ENCODE results near the gene BUB3.

BUB3 gene

GRCh38 chr10:123141791-123142700, 12.2 kb upstream of the BUB3 start:
- no peak for DNase-seq (ENCODE audit: low read depth in 2 of 2)

DNA sequence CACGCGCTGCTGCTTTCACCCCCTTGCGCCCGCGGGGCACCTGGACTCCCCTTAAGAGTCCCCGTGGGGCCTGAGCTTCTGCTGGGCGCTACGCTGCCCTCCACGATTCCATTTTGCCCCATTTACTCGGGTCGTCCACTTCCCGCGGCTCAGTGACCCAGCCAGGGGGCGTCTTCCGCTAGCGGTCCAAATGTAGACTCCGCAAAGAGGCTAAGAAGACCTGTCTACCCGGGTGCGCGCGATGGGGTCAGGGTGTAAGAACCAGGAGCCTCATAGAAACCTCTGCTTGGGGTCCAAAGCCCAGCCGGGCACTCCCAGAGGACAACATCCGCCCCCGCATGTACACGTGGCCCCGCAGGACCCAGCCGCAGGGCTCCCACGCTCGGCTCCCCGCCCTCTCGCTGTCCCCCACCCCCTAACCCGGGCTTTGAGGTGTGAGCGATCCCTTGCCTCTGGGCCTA, 11.5 kb upstream of the BUB3 start:
- DNase-seq (ENCODE audit: low read depth in 2 of 2): no peak

- DNase-seq (ENCODE audit: low read depth in 2 of 2): no peak
These were observed 10.9 kb upstream of the BUB3 start for GRCh38 chr10:123143162-123143824.

GRCh38 chr10:123143825-123144168, 10.4 kb upstream of the BUB3 start:
- no peak for DNase-seq (ENCODE audit: low read depth in 2 of 2)

DNA sequence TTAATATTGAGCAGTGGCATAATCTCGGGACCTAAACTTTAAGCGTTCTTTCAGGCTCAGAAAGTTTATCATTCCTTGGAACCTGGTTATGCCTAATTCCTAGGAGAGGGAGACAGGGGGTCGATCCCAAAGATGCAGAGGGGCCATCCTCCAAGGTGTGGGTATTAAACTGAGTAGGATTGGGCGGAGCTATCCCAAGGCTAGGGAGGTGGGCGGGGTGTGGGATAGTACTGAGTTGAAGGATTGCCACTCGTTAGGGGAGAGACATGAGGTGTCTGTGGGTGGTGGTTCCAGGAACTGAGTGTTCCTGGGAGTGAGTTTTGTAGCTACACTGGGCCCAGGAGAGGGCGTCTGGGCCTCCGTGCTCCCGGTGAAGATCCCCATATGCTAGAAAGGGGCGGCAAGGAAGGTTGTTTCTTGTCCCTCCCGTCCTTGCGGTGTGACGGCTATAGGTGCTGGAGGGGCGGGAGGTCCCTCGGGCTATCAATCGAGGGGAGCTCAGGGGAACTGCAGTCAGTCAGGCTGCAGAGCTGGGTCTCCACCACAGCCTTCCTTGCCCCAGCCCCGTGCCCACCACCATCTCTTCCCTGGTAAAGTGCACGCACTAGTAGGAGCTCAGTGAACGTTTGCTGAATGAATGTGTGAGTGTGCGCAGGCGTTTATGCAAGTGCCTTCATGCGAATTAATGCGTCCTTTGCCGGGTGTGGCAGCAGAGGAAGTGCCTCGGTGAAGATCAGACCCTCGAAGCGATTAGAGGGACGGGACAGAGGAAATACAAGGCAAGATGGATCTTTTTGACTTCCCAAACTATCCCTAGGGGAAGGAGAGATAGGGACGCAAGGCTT, 9.3 kb upstream of the BUB3 start:
- no peak for DNase-seq (ENCODE audit: low read depth in 2 of 2)

DNA sequence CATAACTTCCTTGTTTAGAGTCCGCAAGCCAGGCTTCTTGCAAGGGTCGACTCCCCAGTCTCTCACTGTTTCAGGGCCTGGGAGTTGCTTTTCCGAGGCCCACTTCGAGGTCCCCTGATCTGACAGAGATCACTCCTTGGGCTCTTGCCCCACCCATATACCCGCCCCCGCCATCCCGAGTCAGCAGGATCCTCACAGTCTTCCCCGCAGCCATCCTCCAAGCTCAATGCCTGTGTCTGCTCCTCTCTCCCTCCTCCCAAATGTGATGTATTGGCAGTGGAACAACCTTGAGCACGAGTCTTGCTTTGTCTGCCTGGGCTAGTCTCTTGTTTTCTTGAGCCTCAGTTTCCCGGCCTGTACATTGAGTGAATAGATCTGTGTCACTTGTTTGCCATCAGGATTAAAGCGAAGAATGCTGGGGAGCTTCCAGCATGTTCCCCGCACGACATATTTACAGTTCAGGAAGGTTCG, 8.6 kb upstream of the BUB3 start:
- no peak for DNase-seq (ENCODE audit: low read depth in 2 of 2)

GRCh38 chr10:123146013-123146893, 7.9 kb upstream of the BUB3 start:
- DNase-seq (ENCODE audit: low read depth in 2 of 2): no peak

GRCh38 chr10:123146894-123147634, 7.1 kb upstream of the BUB3 start:
- DNase-seq (ENCODE audit: low read depth in 2 of 2): no peak

DNA sequence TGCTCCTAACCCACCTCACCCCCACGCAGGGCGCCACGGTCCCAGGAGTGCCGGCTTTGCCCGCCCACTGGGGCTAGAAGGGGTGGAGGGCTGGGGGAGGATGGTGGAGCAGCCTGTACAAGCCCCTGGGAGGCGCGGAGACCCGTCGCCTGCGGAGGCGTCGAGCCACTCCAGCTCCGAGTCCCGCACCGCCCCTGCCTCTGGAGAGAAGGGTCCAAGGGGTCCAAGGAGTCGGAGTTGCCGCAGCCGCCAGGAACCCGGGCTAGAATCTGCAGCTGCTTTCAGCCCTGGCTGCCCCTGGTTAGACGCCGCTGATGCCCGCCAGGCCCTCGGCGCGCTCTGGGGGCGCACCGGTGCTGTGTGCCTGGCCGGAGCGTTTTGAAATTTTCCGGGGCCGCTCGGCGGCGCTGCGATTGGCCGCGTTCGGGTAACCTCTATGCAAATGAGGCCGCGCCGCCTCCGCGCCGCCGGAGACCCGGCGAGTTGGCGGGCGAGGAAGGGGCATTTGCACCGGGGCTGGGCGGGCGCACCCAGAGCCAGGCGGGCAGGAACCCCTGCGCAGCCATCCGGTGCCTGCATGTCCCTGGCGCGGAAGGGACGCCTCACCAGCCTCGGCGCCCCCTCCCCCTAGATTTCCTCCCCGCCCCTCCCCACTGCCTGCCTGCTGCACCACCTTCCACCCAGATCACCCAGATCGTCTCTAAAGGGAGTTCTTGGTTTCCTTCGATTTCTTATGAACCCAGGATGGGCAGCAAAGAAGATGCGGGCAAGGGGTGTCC, 6.4 kb upstream of the BUB3 start, which contains the start of gene HMX2:
Gene HMX2, plus strand, starts transcription at position 502 of the 779 bp plus-strand sequence. Its CDS starts 243 bp downstream, at position 745.
- DNase-seq (ENCODE audit: low read depth in 2 of 2): no peak

DNA sequence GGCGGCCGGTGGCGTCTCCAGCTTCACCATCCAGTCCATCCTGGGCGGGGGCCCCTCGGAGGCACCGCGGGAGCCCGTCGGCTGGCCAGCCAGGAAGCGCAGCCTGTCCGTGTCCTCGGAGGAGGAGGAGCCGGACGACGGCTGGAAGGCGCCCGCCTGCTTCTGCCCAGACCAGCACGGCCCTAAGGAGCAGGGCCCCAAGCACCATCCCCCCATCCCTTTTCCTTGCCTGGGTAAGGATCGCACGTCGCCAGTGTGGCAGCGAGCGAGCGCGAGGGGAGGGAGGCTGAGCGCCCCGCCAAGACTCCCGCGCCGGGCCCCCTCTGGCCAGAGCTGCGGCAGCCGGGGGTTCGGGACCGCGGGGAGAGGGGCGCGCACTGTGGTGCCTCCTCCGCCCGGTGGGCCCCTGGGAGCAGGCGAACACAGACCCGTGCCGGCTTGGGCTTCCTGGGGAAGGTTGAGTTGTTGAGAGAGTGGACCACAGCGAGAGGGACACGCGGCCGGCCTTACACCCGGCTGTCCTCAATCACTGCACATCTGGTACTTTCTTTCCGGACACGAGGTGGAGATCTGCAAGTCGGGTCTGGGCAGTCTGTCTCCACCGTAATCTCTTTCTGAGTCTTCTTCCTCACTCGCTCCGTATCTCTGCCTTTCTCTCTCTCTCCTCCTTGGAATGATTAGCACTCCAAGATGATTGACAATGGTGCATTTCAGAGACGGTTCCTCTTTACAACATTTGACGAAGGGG, 5.6 kb upstream of the BUB3 start:
- no peak for DNase-seq (ENCODE audit: low read depth in 2 of 2)

DNA sequence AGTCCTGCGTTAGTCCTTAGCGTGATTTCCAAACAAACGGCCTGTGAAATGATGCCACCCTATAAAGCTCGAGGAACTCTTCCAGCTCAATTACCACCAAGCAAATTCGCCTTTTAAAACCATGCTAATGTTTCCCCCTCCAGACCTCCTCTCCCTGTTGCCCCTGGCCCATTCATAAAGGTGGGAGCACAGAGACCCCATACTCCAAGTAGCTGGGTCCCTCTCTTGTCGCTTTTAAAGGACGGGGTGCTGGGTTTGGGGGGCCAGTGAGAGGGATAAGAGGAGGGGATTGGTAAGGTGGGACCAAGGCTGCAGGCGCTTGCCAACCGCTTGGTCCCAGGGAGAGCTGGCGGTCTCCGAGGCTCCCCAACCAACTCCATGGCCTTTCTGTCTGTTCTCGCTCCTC, 5.0 kb upstream of the BUB3 start:
- DNase-seq (ENCODE audit: low read depth in 2 of 2): no peak

DNA sequence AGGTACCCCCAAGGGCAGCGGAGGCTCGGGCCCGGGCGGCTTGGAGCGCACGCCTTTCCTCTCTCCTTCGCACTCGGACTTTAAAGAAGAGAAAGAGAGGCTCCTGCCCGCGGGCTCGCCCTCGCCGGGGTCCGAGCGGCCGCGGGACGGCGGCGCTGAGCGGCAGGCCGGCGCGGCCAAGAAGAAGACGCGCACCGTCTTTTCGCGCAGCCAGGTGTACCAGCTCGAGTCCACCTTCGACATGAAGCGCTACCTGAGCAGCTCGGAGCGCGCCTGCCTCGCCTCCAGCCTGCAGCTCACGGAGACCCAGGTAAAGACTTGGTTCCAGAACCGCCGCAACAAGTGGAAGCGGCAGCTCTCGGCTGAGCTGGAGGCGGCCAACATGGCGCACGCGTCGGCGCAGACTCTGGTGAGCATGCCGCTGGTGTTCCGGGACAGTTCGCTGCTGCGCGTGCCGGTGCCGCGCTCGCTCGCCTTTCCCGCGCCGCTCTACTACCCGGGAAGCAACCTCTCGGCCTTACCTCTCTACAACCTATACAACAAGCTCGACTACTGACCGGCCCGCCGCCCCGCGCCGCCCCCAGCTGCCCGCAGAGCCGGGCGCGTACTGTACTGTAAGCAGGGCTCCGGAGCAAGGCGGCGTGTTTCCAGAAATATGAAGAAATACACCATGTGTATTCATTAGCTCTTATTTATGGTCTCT, 4.5 kb upstream of the BUB3 start:
- no peak for DNase-seq (ENCODE audit: low read depth in 2 of 2)

DNA sequence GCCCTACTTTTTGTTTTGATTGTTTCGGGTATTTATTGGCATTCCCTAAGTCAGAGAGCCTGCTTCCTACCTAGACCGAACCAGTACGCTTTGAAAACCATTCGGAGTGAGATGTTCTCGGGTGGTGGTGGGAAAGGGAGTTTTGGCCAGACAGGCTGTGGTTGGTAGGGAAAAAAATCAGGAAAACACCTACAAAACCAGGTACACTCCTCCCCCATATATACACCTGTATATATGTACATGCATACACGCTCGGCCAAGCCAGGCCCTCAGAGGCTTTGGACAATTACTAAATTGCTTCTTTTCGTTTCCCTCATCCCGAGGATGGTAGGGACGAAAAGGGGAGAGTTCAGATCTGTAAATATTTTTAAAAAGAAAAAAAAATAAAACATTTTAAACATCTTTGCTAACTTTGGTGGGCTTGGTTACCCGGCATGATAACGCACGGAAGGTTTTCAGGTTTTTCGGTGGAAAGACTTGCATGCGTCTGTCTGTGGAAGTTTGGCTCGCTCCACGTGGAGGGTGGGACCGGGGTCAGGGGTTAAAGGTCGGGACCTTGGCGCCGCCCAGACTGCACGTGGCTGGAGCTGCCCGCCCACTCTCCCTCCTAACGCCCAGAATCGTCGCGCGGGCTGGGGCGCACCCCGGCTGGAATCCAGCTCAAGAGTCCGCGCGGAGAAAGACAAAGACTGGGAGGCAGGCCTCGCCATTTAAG, 3.8 kb upstream of the BUB3 start:
- DNase-seq (ENCODE audit: low read depth in 2 of 2): no peak

GRCh38 chr10:123150986-123151736, 3.0 kb upstream of the BUB3 start:
- DNase-seq (ENCODE audit: low read depth in 2 of 2): no peak

DNA sequence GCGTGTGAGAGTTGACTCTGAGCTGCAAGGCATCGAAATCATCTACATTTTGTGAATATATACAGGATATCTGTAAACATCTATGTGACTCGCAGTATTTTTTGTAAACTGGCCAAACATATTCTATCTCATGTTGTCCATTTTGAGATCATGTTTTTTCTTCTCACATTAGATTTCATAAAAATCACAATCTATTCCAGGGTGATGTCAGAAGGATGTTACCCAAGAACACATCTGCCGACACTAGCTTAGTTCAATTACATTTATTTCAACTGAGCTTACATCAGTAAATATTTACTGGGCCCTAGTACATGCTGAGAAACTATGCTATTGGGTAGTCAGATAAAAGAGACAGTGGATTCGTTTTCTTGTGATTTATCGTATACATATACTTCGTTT, 2.5 kb upstream of the BUB3 start:
- no peak for DNase-seq (ENCODE audit: low read depth in 2 of 2)

DNA sequence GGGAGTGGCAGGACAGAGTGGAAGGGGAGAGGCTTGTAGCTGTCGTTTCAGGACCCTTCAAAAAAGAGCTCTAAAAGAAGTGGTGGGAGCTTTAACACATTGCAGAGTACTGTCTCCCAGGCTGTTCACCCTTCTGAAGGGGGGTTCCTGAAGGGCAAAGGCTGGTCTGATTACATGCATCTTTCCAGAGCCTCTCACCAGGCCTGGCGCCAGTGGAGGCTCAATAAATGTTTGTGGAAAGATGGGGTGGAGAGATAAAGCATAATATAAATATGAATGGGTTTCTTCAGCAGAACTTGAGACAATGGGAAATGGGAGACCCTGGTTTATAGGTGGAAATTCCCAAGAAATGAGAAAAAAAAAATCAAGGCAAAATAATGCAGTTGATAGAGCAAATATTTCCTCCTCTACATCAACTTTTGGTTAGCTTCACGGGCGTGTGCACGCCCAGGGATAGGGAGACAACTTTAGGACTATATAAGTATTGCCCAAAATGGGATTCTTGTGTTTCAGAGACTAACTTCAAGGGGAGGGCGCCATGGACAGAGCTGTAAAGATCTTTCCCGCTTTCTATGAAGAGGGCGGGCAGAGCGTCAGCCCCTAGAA, 613 bp upstream of the BUB3 start:
- DNase-seq (ENCODE audit: low read depth in 2 of 2): no peak

All from stimulated activated CD8-positive, alpha-beta memory T cell treated with anti-CD3 and anti-CD28 coated beads, Interleukin-15, amount 100 ng/mL, for 48 hours (primary cell).